HepG2 (cell line): ENCODE results near the gene SLC4A11. TPM values are rescaled to one million over a fixed set of nuclear protein-coding genes. Genes with fewer than 3 reads are reported as not detected.

Source experiments
- EHMT2 ChIP-seq: fragments of 200-600 bp; sonication (generic); IDR thresholded peaks from 2 replicates; pipeline ENCODE4 v1.7.0; 2017; ENCODE audit warnings: antibody characterized with exemption, low read depth, low read length, borderline replicate concordance
- HMGA1 ChIP-seq: sonication (generic); formaldehyde crosslinking; conservative IDR thresholded peaks from 2 replicates; pipeline ENCODE4 v1.4.0; 2020; ENCODE audit warnings: missing genetic modification reagents
- IKZF1 ChIP-seq: fragments of 450-650 bp; IDR thresholded peaks from 2 replicates; pipeline ENCODE4 v1.7.1; 2016
- KAT7 ChIP-seq: IDR thresholded peaks from 2 replicates; pipeline ENCODE4 v1.6.1; 2018; ENCODE audit warnings: borderline replicate concordance, missing compliant biosample characterization
- MZF1 ChIP-seq: sonication (generic); formaldehyde crosslinking; IDR thresholded peaks from 2 replicates; pipeline ENCODE4 v1.8.1; 2023; ENCODE audit warnings: mild to moderate bottlenecking, missing genetic modification reagents, borderline replicate concordance
- NCOA1 ChIP-seq: sonication (generic); formaldehyde crosslinking; IDR thresholded peaks from 2 replicates; pipeline ENCODE4 v1.9.0; 2021; ENCODE audit warnings: missing genetic modification reagents
- PRPF4 ChIP-seq: fragments of 200-400 bp; formaldehyde crosslinking; IDR thresholded peaks from 2 replicates; pipeline ENCODE4 v1.6.1; 2016; ENCODE audit warnings: low read length, low read depth; ENCODE audit not compliant: poor library complexity, severe bottlenecking
- U2AF2 ChIP-seq: fragments of 200-400 bp; formaldehyde crosslinking; IDR thresholded peaks from 2 replicates; pipeline ENCODE4 v1.6.1; 2017; ENCODE audit warnings: low read depth, mild to moderate bottlenecking, low read length
- ZNF20 ChIP-seq: sonication (generic); formaldehyde crosslinking; IDR thresholded peaks from 2 replicates; pipeline ENCODE4 v1.4.0; 2020; ENCODE audit warnings: mild to moderate bottlenecking, moderate library complexity, missing genetic modification reagents
- ZNF546 ChIP-seq: sonication (generic); formaldehyde crosslinking; conservative IDR thresholded peaks from 2 replicates; pipeline ENCODE4 v1.8.1; 2023; ENCODE audit warnings: mild to moderate bottlenecking, missing genetic modification reagents
- ZNF781 ChIP-seq: sonication (generic); formaldehyde crosslinking; IDR thresholded peaks from 2 replicates; pipeline ENCODE4 v1.5.1; 2020; ENCODE audit warnings: borderline replicate concordance, mild to moderate bottlenecking, missing genetic modification reagents; ENCODE audit errors: not compliant biosample characterization
- ZNF792 ChIP-seq: IDR thresholded peaks from 2 replicates; pipeline ENCODE4 v1.6.1; 2016
- polyA plus RNA-seq, 8 experiments: library from polyadenylated mRNA; depleted of rRNA in 3 of 8; stranded (reverse) in 7 of 8; unstranded in 1 of 8; fragments of >200 nt; fragmentation: Illumina TruSeq in 4 of 8; extraction: Trizol in 4 of 8; gene quantifications; 2 replicates each; pipeline versions ENCODE4 v1.2.1 to v1.2.3, GENCODE V29; 2011 to 2016; ENCODE audit warnings: low read depth in 4 of 8, missing spikeins in 1 of 8, mixed read lengths in 1 of 8; ENCODE audit not compliant: insufficient read depth in 1 of 8
- total RNA-seq, 5 experiments: library from RNA; depleted of rRNA; stranded (reverse); fragments of >200 nt; fragmentation: Illumina TruSeq; extraction: Trizol; gene quantifications; 2 replicates each; pipeline ENCODE4 v1.2.3, GENCODE V29; 2016; ENCODE audit warnings: low read depth in 1 of 5
- TF ChIP-seq, protein P1 (sequence below): sonication (generic); formaldehyde crosslinking; IDR thresholded peaks from 2 replicates; pipeline ENCODE4 v1.5.1; 2020; ENCODE audit warnings: missing genetic modification reagents, mild to moderate bottlenecking, borderline replicate concordance
- TF ChIP-seq, protein P2 (sequence below): sonication (generic); formaldehyde crosslinking; IDR thresholded peaks from 2 replicates; pipeline ENCODE4 v1.5.1; 2020; ENCODE audit warnings: mild to moderate bottlenecking, missing genetic modification reagents, borderline replicate concordance
- TF ChIP-seq, protein P3 (sequence below): sonication (generic); formaldehyde crosslinking; IDR thresholded peaks from 2 replicates; pipeline ENCODE4 v1.5.0; 2020; ENCODE audit warnings: missing genetic modification reagents
- TF ChIP-seq, protein P4 (sequence below): sonication (generic); formaldehyde crosslinking; IDR thresholded peaks from 2 replicates; pipeline ENCODE4 v1.4.0; 2020; ENCODE audit warnings: mild to moderate bottlenecking, missing genetic modification reagents
- TF ChIP-seq, protein P5 (sequence below): sonication (generic); formaldehyde crosslinking; IDR thresholded peaks from 2 replicates; pipeline ENCODE4 v1.5.1; 2020; ENCODE audit warnings: mild to moderate bottlenecking, missing genetic modification reagents, moderate library complexity

The SLC4A11 gene
- total and polyA plus RNA-seq, 2 of the 13 experiments (the other 11 are each of a cell fraction or from before 2014, with no cell fraction given), result 3.9 to 27.0 TPM

DNA sequence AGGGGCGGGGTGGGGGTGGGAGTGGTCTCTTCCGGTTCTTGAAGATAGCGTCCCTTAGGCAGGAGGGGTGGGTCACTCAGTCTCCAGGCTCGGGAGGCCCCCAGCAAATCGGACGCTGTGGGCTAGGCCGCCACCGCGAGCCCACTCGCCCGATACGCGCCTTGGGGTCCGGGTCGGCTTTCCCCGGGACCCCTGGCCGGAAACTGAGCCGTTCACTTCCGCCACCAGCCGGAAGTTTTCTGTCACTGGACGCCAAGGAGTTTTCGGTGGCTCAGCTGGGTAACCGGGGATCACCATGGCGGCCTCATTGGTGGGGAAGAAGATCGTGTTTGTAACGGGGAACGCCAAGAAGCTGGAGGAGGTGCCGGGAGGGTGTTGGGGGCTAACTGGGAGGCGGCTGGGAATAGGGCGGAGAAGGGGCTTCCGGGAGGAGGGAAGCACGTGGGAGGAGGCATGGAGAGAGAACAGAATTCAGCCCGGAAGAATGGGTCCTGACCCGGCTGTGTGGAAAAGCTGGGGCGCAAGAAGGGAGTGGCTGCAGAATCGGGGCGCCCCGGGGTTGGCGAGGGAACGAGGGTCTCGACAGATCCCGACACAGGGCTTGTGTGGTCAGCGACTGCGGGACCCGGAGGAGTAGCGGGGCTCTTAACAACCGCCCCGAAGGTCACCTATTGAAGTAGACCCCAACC lies 29.6 kb downstream of the SLC4A11 start, which contains the start of gene ITPA (continued):
- TF ChIP-seq, protein P1, sequence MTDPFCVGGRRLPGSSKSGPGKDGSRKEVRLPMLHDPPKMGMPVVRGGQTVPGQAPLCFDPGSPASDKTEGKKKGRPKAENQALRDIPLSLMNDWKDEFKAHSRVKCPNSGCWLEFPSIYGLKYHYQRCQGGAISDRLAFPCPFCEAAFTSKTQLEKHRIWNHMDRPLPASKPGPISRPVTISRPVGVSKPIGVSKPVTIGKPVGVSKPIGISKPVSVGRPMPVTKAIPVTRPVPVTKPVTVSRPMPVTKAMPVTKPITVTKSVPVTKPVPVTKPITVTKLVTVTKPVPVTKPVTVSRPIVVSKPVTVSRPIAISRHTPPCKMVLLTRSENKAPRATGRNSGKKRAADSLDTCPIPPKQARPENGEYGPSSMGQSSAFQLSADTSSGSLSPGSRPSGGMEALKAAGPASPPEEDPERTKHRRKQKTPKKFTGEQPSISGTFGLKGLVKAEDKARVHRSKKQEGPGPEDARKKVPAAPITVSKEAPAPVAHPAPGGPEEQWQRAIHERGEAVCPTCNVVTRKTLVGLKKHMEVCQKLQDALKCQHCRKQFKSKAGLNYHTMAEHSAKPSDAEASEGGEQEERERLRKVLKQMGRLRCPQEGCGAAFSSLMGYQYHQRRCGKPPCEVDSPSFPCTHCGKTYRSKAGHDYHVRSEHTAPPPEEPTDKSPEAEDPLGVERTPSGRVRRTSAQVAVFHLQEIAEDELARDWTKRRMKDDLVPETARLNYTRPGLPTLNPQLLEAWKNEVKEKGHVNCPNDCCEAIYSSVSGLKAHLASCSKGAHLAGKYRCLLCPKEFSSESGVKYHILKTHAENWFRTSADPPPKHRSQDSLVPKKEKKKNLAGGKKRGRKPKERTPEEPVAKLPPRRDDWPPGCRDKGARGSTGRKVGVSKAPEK (CRISPR knock-in tag), result no peak
- TF ChIP-seq HMGA1, result no peak
- peak; percentile 94 for TF ChIP-seq ZNF546 (CRISPR knock-in tag)
- 0 out of 2 replicates have a peak, but pooled peaks have one; percentile 2 for TF ChIP-seq MZF1 (CRISPR knock-in tag)
- TF ChIP-seq NCOA1 (CRISPR knock-in tag), result no peak; the same call in 1 of the 2 replicates
- TF ChIP-seq, protein P2, sequence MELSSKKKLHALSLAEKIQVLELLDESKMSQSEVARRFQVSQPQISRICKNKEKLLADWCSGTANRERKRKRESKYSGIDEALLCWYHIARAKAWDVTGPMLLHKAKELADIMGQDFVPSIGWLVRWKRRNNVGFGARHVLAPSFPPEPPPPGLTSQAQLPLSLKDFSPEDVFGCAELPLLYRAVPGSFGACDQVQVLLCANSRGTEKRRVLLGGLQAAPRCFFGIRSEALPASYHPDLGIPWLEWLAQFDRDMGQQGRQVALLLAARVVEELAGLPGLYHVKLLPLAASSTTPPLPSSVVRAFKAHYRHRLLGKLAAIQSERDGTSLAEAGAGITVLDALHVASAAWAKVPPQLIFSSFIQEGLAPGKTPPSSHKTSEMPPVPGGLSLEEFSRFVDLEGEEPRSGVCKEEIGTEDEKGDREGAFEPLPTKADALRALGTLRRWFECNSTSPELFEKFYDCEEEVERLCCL (CRISPR knock-in tag), result peak; percentile 73
- peak; percentile 58; the same call in 1 of the 2 replicates for TF ChIP-seq ZNF792 (CRISPR knock-in tag)
- TF ChIP-seq, protein P3, sequence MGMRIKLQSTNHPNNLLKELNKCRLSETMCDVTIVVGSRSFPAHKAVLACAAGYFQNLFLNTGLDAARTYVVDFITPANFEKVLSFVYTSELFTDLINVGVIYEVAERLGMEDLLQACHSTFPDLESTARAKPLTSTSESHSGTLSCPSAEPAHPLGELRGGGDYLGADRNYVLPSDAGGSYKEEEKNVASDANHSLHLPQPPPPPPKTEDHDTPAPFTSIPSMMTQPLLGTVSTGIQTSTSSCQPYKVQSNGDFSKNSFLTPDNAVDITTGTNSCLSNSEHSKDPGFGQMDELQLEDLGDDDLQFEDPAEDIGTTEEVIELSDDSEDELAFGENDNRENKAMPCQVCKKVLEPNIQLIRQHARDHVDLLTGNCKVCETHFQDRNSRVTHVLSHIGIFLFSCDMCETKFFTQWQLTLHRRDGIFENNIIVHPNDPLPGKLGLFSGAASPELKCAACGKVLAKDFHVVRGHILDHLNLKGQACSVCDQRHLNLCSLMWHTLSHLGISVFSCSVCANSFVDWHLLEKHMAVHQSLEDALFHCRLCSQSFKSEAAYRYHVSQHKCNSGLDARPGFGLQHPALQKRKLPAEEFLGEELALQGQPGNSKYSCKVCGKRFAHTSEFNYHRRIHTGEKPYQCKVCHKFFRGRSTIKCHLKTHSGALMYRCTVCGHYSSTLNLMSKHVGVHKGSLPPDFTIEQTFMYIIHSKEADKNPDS (CRISPR knock-in tag), result no peak
- TF ChIP-seq KAT7 (CRISPR knock-in tag), result peak; percentile 86
- TF ChIP-seq ZNF20 (CRISPR knock-in tag), result 0 out of 2 replicates have a peak, but pooled peaks have one; percentile 37
- no peak for TF ChIP-seq IKZF1
- no peak for TF ChIP-seq EHMT2
- no peak for TF ChIP-seq ZNF781 (CRISPR knock-in tag)
- TF ChIP-seq, protein P4, sequence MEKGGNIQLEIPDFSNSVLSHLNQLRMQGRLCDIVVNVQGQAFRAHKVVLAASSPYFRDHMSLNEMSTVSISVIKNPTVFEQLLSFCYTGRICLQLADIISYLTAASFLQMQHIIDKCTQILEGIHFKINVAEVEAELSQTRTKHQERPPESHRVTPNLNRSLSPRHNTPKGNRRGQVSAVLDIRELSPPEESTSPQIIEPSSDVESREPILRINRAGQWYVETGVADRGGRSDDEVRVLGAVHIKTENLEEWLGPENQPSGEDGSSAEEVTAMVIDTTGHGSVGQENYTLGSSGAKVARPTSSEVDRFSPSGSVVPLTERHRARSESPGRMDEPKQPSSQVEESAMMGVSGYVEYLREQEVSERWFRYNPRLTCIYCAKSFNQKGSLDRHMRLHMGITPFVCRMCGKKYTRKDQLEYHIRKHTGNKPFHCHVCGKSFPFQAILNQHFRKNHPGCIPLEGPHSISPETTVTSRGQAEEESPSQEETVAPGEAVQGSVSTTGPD (CRISPR knock-in tag), result no peak
- no peak for TF ChIP-seq PRPF4
- TF ChIP-seq, protein P5, sequence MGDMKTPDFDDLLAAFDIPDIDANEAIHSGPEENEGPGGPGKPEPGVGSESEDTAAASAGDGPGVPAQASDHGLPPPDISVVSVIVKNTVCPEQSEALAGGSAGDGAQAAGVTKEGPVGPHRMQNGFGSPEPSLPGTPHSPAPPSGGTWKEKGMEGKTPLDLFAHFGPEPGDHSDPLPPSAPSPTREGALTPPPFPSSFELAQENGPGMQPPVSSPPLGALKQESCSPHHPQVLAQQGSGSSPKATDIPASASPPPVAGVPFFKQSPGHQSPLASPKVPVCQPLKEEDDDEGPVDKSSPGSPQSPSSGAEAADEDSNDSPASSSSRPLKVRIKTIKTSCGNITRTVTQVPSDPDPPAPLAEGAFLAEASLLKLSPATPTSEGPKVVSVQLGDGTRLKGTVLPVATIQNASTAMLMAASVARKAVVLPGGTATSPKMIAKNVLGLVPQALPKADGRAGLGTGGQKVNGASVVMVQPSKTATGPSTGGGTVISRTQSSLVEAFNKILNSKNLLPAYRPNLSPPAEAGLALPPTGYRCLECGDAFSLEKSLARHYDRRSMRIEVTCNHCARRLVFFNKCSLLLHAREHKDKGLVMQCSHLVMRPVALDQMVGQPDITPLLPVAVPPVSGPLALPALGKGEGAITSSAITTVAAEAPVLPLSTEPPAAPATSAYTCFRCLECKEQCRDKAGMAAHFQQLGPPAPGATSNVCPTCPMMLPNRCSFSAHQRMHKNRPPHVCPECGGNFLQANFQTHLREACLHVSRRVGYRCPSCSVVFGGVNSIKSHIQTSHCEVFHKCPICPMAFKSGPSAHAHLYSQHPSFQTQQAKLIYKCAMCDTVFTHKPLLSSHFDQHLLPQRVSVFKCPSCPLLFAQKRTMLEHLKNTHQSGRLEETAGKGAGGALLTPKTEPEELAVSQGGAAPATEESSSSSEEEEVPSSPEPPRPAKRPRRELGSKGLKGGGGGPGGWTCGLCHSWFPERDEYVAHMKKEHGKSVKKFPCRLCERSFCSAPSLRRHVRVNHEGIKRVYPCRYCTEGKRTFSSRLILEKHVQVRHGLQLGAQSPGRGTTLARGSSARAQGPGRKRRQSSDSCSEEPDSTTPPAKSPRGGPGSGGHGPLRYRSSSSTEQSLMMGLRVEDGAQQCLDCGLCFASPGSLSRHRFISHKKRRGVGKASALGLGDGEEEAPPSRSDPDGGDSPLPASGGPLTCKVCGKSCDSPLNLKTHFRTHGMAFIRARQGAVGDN (CRISPR knock-in tag), result peak; percentile 98
- TF ChIP-seq U2AF2, result no peak
